8988T (cell line): ENCODE data around the gene SHC4.

Source experiments
- DNase-seq: peaks from one replicate; pipeline ENCODE4 v3.0.0; 2011

Gene SHC4

GRCh38 chr15:48966595-48967301, 3.0 kb upstream of the SHC4 start:
- no peak for DNase-seq

- no peak for DNase-seq
These were observed 2.3 kb upstream of the SHC4 start for GRCh38 chr15:48965972-48966371.

GRCh38 chr15:48964898-48965297, 1.2 kb upstream of the SHC4 start:
- DNase-seq: no peak

- no peak for DNase-seq
These were observed 826 bp downstream of the SHC4 start for GRCh38 chr15:48962662-48963523.

- no peak for DNase-seq
These were observed 7.8 kb downstream of the SHC4 start for GRCh38 chr15:48955967-48956366.

- DNase-seq: no peak
These were observed 8.3 kb downstream of the SHC4 start for GRCh38 chr15:48955370-48955769.

- no peak for DNase-seq
These were observed 9.2 kb downstream of the SHC4 start for GRCh38 chr15:48954538-48954937.

GRCh38 chr15:48946840-48947187, 16.9 kb downstream of the SHC4 start:
- DNase-seq: no peak

- no peak for DNase-seq
These were observed 17.5 kb downstream of the SHC4 start for GRCh38 chr15:48946074-48946839.

- DNase-seq: no peak
These were observed 18.3 kb downstream of the SHC4 start for GRCh38 chr15:48945386-48945785.

- no peak for DNase-seq
These were observed 21.8 kb downstream of the SHC4 start for GRCh38 chr15:48941904-48942303.

- no peak for DNase-seq
These were observed 23.2 kb downstream of the SHC4 start for GRCh38 chr15:48940508-48940907.

- no peak for DNase-seq
These were observed 24.1 kb downstream of the SHC4 start for GRCh38 chr15:48939648-48940047.

- no peak for DNase-seq
These were observed 25.8 kb downstream of the SHC4 start for GRCh38 chr15:48937886-48938285.

- no peak for DNase-seq
These were observed 27.1 kb downstream of the SHC4 start for GRCh38 chr15:48936666-48937065.

GRCh38 chr15:48935236-48935635, 28.5 kb downstream of the SHC4 start:
- DNase-seq: no peak

GRCh38 chr15:48930735-48931134, 33.0 kb downstream of the SHC4 start:
- DNase-seq: no peak

GRCh38 chr15:48929661-48930060, 34.1 kb downstream of the SHC4 start:
- no peak for DNase-seq

- DNase-seq: no peak
These were observed 34.7 kb downstream of the SHC4 start for GRCh38 chr15:48928877-48929538.

GRCh38 chr15:48925714-48926223, 38.0 kb downstream of the SHC4 start:
- no peak for DNase-seq

GRCh38 chr15:48924528-48925393, 39.0 kb downstream of the SHC4 start:
- no peak for DNase-seq

- DNase-seq: no peak
These were observed 41.7 kb downstream of the SHC4 start for GRCh38 chr15:48922046-48922445.
